SK-N-SH treated with all-trans-retinoic acid at 6 μM for 48 hours (cell line): ENCODE data around the gene SLC25A14.

ENCODE experiments used
- ATAC-seq: fragments of 200-7000 bp; cut with Tn5 transposase; 3 replicates; pipeline ENCODE4 v1.9.1; 2020; ENCODE audit warnings: mild to moderate bottlenecking, moderate library complexity
- ARNTL ChIP-seq: fragments of 450-650 bp; formaldehyde crosslinking; IDR thresholded peaks from 2 replicates; pipeline ENCODE4 v1.5.0; 2020; ENCODE audit warnings: low read depth, mild to moderate bottlenecking, moderate library complexity, borderline replicate concordance
- BACH2 ChIP-seq: fragments of 250-450 bp; sonication (Bioruptor Pico); IDR thresholded peaks from 2 replicates; pipeline ENCODE4 v1.9.0; 2021; ENCODE audit warnings: mild to moderate bottlenecking, borderline replicate concordance
- CSDC2 ChIP-seq: fragments of 250-450 bp; sonication (Bioruptor Pico); IDR thresholded peaks from 2 replicates; pipeline ENCODE4 v1.5.0; 2020; ENCODE audit warnings: mild to moderate bottlenecking, moderate library complexity
- ESRRG ChIP-seq: fragments of 250-450 bp; sonication (Bioruptor Pico); IDR thresholded peaks from 2 replicates; pipeline ENCODE4 v1.6.1; 2021; ENCODE audit warnings: mild to moderate bottlenecking
- ISL1 ChIP-seq: fragments of 250-450 bp; sonication (Bioruptor Pico); IDR thresholded peaks from 2 replicates; pipeline ENCODE4 v2.1.2; 2022; ENCODE audit warnings: mild to moderate bottlenecking, moderate library complexity
- OSR1 ChIP-seq: fragments of 250-450 bp; sonication (Bioruptor Pico); IDR thresholded peaks from 2 replicates; pipeline ENCODE4 v1.8.0; 2022; ENCODE audit warnings: moderate library complexity, mild to moderate bottlenecking, inconsistent platforms
- PPARA ChIP-seq: fragments of 250-450 bp; sonication (Bioruptor Pico); IDR thresholded peaks from 2 replicates; pipeline ENCODE4 v1.5.0; 2020; ENCODE audit warnings: mild to moderate bottlenecking, borderline replicate concordance
- TCF4 ChIP-seq: fragments of 250-450 bp; sonication (Bioruptor Pico); IDR thresholded peaks from 2 replicates; pipeline ENCODE4 v1.8.0; 2021; ENCODE audit warnings: mild to moderate bottlenecking, moderate library complexity, borderline replicate concordance
- TOX ChIP-seq: fragments of 250-450 bp; sonication (Bioruptor Pico); IDR thresholded peaks from 2 replicates; pipeline ENCODE4 v1.8.0; 2021; ENCODE audit warnings: mild to moderate bottlenecking, moderate library complexity, borderline replicate concordance
- ZFP3 ChIP-seq: fragments of 250-450 bp; sonication (Bioruptor Pico); IDR thresholded peaks from 2 replicates; pipeline ENCODE4 v1.5.0; 2020; ENCODE audit warnings: mild to moderate bottlenecking, moderate library complexity
- ZFP30 ChIP-seq: fragments of 450-650 bp; formaldehyde crosslinking; IDR thresholded peaks from 2 replicates; pipeline ENCODE4 v1.5.0; 2022; ENCODE audit warnings: mild to moderate bottlenecking, moderate library complexity
- ZNF565 ChIP-seq: fragments of 450-650 bp; formaldehyde crosslinking; conservative IDR thresholded peaks from 2 replicates; pipeline ENCODE4 v1.5.0; 2020; ENCODE audit warnings: low read depth, mild to moderate bottlenecking, moderate library complexity
- ZNF70 ChIP-seq: fragments of 450-650 bp; formaldehyde crosslinking; IDR thresholded peaks from 2 replicates; pipeline ENCODE4 v1.5.0; 2020; ENCODE audit warnings: mild to moderate bottlenecking, moderate library complexity
- ZNF8 ChIP-seq: fragments of 450-650 bp; formaldehyde crosslinking; IDR thresholded peaks from 2 replicates; pipeline ENCODE4 v1.5.0; 2020; ENCODE audit warnings: mild to moderate bottlenecking, moderate library complexity
- TF ChIP-seq, protein P1 (sequence below): fragments of 250-450 bp; sonication (Bioruptor Pico); IDR thresholded peaks from 2 replicates; pipeline ENCODE4 v1.8.0; 2020; ENCODE audit warnings: mild to moderate bottlenecking, moderate library complexity, borderline replicate concordance
- TF ChIP-seq, protein P2 (sequence below): fragments of 250-450 bp; sonication (Bioruptor Pico); IDR thresholded peaks from 2 replicates; pipeline ENCODE4 v1.5.0; 2020; ENCODE audit warnings: mild to moderate bottlenecking, moderate library complexity
- TF ChIP-seq, protein P3 (sequence below): fragments of 250-450 bp; sonication (Bioruptor Pico); IDR thresholded peaks from 2 replicates; pipeline ENCODE4 v1.5.1; 2020; ENCODE audit warnings: low read depth, mild to moderate bottlenecking, moderate library complexity
- TF ChIP-seq, protein P4 (sequence below): fragments of 250-450 bp; sonication (Bioruptor Pico); IDR thresholded peaks from 2 replicates; pipeline ENCODE4 v1.8.0; 2021; ENCODE audit warnings: low read depth, mild to moderate bottlenecking, moderate library complexity, borderline replicate concordance

The SLC25A14 gene, protein sequence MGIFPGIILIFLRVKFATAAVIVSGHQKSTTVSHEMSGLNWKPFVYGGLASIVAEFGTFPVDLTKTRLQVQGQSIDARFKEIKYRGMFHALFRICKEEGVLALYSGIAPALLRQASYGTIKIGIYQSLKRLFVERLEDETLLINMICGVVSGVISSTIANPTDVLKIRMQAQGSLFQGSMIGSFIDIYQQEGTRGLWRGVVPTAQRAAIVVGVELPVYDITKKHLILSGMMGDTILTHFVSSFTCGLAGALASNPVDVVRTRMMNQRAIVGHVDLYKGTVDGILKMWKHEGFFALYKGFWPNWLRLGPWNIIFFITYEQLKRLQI

DNA sequence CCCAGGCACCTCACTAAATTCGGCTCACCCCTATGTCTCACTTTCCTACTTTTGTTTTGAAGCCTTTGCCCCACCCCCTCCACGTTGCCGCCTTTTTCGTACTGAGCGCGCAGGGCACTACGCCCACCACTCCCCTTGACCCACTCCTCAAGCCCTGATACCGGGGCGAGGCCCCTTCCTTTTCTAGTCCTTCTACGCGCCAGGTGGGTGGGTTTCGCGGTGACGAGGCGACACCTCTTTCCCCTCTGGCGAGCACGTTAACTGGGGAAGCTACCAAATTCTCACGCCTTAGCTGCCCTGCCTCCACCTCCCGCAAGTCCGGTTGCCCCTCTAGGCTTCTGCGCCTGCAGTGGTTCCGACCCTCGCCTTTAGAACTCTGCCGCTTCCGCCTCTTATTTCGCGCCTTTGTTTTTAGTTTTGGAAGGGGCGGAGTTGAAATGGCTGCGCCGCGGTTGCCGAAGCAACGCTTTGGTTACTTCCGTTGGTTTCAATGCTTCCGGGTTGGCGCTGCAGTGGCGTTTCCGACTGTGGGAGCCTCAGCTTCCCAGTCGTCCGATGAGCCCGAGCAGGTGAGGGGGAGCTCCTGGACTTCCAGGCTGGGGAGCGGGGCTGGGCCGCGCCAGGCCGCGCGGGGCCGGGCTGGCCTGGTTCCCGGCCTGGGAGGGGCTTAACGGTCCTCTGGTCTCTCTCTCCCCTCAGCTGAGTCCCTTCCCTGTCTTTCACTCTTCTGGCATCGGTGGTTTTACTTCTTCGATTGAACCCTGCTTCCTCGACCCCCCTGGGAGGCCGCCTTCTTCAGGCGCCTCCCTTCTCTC is at the start of gene SLC25A14:
SLC25A14 (plus strand) TSS at position 512 of the 815 bp plus-strand sequence. CDS start 360 bp downstream, outside the sequence.
- peak; percentile 96 for ATAC-seq
- TF ChIP-seq, protein P1, sequence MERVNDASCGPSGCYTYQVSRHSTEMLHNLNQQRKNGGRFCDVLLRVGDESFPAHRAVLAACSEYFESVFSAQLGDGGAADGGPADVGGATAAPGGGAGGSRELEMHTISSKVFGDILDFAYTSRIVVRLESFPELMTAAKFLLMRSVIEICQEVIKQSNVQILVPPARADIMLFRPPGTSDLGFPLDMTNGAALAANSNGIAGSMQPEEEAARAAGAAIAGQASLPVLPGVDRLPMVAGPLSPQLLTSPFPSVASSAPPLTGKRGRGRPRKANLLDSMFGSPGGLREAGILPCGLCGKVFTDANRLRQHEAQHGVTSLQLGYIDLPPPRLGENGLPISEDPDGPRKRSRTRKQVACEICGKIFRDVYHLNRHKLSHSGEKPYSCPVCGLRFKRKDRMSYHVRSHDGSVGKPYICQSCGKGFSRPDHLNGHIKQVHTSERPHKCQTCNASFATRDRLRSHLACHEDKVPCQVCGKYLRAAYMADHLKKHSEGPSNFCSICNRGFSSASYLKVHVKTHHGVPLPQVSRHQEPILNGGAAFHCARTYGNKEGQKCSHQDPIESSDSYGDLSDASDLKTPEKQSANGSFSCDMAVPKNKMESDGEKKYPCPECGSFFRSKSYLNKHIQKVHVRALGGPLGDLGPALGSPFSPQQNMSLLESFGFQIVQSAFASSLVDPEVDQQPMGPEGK (CRISPR knock-in tag): no peak
- TF ChIP-seq TCF4 (CRISPR knock-in tag) (no peak), ISL1 (no peak), ZNF70 (CRISPR knock-in tag) (no peak), ZNF565 (CRISPR knock-in tag) (no peak), TOX (CRISPR knock-in tag) (no peak), ZNF8 (no peak)
- TF ChIP-seq, protein P2, sequence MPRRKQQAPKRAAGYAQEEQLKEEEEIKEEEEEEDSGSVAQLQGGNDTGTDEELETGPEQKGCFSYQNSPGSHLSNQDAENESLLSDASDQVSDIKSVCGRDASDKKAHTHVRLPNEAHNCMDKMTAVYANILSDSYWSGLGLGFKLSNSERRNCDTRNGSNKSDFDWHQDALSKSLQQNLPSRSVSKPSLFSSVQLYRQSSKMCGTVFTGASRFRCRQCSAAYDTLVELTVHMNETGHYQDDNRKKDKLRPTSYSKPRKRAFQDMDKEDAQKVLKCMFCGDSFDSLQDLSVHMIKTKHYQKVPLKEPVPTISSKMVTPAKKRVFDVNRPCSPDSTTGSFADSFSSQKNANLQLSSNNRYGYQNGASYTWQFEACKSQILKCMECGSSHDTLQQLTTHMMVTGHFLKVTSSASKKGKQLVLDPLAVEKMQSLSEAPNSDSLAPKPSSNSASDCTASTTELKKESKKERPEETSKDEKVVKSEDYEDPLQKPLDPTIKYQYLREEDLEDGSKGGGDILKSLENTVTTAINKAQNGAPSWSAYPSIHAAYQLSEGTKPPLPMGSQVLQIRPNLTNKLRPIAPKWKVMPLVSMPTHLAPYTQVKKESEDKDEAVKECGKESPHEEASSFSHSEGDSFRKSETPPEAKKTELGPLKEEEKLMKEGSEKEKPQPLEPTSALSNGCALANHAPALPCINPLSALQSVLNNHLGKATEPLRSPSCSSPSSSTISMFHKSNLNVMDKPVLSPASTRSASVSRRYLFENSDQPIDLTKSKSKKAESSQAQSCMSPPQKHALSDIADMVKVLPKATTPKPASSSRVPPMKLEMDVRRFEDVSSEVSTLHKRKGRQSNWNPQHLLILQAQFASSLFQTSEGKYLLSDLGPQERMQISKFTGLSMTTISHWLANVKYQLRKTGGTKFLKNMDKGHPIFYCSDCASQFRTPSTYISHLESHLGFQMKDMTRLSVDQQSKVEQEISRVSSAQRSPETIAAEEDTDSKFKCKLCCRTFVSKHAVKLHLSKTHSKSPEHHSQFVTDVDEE: no peak

DNA sequence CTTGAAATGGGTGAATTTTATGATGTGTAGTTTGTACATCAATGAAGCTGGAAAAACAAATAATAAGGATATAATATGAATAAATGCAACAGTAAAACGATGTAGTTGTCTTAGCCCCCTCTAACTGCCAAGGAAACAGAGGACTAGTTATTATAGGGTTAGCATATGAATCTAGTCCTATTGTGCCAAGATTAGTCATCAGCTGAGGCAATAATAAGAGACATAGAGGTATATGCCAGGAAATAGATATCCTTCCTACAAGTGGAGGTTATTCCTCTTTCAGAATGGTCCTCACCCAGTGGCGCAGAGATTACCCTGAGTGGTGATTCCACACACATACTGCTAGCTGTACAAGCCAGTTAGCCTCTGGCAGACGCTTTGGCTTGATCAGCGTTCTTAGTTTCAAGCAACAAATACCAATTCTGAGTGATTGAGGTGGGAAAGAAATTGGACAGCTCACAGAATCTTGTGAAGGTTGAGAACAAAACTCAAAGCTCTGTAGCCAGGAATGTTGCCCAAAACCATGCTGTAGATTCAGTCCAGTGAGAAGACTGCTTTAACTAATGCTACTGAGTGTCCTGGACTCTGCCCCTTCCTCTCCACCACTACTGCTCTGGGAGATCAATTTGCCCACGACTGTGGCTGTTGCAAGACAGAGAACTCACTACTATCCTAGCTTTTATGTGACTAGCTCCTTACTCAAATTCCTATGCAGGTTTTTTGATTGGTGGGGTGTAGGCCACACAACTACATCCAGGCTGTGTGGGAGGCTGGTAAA is 44.0 kb upstream of the SLC25A14 start:
- no peak for ATAC-seq
- TF ChIP-seq OSR1 (CRISPR knock-in tag) (no peak), CSDC2 (CRISPR knock-in tag) (no peak), TCF4 (CRISPR knock-in tag) (no peak), ISL1 (no peak), TOX (CRISPR knock-in tag) (no peak), ESRRG (CRISPR knock-in tag) (no peak), ZNF8 (no peak), ZNF70 (CRISPR knock-in tag) (no peak), ARNTL (CRISPR knock-in tag) (no peak), ZFP30 (CRISPR knock-in tag) (no peak), BACH2 (CRISPR knock-in tag) (no peak), PPARA (CRISPR knock-in tag) (no peak), ZNF565 (CRISPR knock-in tag) (no peak), ZFP3 (CRISPR knock-in tag) (no peak)
- TF ChIP-seq, protein P1 (CRISPR knock-in tag): no peak
- TF ChIP-seq, protein P3, sequence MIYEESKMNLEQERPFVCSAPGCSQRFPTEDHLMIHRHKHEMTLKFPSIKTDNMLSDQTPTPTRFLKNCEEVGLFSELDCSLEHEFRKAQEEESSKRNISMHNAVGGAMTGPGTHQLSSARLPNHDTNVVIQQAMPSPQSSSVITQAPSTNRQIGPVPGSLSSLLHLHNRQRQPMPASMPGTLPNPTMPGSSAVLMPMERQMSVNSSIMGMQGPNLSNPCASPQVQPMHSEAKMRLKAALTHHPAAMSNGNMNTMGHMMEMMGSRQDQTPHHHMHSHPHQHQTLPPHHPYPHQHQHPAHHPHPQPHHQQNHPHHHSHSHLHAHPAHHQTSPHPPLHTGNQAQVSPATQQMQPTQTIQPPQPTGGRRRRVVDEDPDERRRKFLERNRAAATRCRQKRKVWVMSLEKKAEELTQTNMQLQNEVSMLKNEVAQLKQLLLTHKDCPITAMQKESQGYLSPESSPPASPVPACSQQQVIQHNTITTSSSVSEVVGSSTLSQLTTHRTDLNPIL (CRISPR knock-in tag): no peak
- TF ChIP-seq, protein P4, sequence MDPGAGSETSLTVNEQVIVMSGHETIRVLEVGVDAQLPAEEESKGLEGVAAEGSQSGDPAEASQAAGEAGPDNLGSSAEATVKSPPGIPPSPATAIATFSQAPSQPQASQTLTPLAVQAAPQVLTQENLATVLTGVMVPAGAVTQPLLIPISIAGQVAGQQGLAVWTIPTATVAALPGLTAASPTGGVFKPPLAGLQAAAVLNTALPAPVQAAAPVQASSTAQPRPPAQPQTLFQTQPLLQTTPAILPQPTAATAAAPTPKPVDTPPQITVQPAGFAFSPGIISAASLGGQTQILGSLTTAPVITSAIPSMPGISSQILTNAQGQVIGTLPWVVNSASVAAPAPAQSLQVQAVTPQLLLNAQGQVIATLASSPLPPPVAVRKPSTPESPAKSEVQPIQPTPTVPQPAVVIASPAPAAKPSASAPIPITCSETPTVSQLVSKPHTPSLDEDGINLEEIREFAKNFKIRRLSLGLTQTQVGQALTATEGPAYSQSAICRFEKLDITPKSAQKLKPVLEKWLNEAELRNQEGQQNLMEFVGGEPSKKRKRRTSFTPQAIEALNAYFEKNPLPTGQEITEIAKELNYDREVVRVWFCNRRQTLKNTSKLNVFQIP (CRISPR knock-in tag): no peak
